Fibroblast of lung (primary cell): ENCODE results near the gene ABCF2. TPM values are rescaled to one million over a fixed set of nuclear protein-coding genes. Genes with fewer than 3 reads are reported as not detected.

ENCODE experiments used
- DNase-seq, 2 donors: peaks; one replicate each; pipeline versions ENCODE4 v3.0.0 to v3.0.0-alpha.2; 2010; ENCODE audit warnings: low read depth in 2 of 2
- H2AFZ ChIP-seq: 2 replicates; pipeline ENCODE4 v1.5.1; 2012; ENCODE audit warnings: low read length, control low read depth, inconsistent platforms
- H3K27ac ChIP-seq: 2 replicates; pipeline ENCODE4 v1.5.1; 2011; ENCODE audit warnings: low read length, control low read depth; ENCODE audit not compliant: insufficient read depth
- H3K27me3 ChIP-seq: 2 replicates; pipeline ENCODE4 v1.5.1; 2011; ENCODE audit warnings: mild to moderate bottlenecking, low read length; ENCODE audit not compliant: control insufficient read depth, insufficient read depth
- H3K36me3 ChIP-seq: 2 replicates; pipeline ENCODE4 v1.5.1; 2011; ENCODE audit warnings: low read length; ENCODE audit not compliant: control insufficient read depth, insufficient read depth
- H3K4me1 ChIP-seq: 2 replicates; pipeline ENCODE4 v1.5.1; 2011; ENCODE audit warnings: low read length; ENCODE audit not compliant: control insufficient read depth, insufficient read depth; ENCODE audit errors: extremely low read depth
- H3K4me2 ChIP-seq: 2 replicates; pipeline ENCODE4 v1.5.1; 2011; ENCODE audit warnings: low read length, control low read depth; ENCODE audit not compliant: insufficient read depth; ENCODE audit errors: extremely low read depth
- H3K4me3 ChIP-seq, 4 experiments: fragments of 200-600 bp in 1 of 4; sonication (generic) in 1 of 4; replicated peaks in 1 of 4; 2 replicates each; pipeline ENCODE4 v1.5.1; 2011 to 2016; ENCODE audit warnings: low read length in 4 of 4, low read depth in 3 of 4, mild to moderate bottlenecking in 3 of 4, control low read depth in 2 of 4, inconsistent platforms in 1 of 4, mixed read lengths in 1 of 4; ENCODE audit not compliant: insufficient read depth in 1 of 4; ENCODE audit errors: control extremely low read depth in 1 of 4
- H3K79me2 ChIP-seq: 2 replicates; pipeline ENCODE4 v1.5.1; 2012; ENCODE audit warnings: mild to moderate bottlenecking, low read length, inconsistent platforms; ENCODE audit not compliant: control insufficient read depth, insufficient read depth
- H3K9ac ChIP-seq: 2 replicates; pipeline ENCODE4 v1.5.1; 2011; ENCODE audit warnings: mild to moderate bottlenecking, low read length, control low read depth; ENCODE audit not compliant: insufficient read depth
- H3K9me3 ChIP-seq: 2 replicates; pipeline ENCODE4 v1.5.1; 2012; ENCODE audit warnings: low read depth, low read length; ENCODE audit not compliant: control insufficient read depth, insufficient read depth
- H4K20me1 ChIP-seq: 2 replicates; pipeline ENCODE4 v1.5.1; 2011; ENCODE audit warnings: low read length; ENCODE audit not compliant: control insufficient read depth, insufficient read depth; ENCODE audit errors: extremely low read depth
- CTCF ChIP-seq, 2 donors: IDR thresholded peaks in 1 of 2; conservative IDR thresholded peaks in 1 of 2; 1 replicate in 1 of 2; 2 replicates in 1 of 2; pipeline ENCODE4 v1.5.1; 2011 to 2012; ENCODE audit warnings: low read length in 2 of 2, control low read depth in 1 of 2, inconsistent platforms in 1 of 2, low read depth in 1 of 2, mild to moderate bottlenecking in 1 of 2
- EZH2 ChIP-seq: IDR thresholded peaks from 2 replicates; pipeline ENCODE4 v1.5.1; 2012; ENCODE audit warnings: low read length, control low read depth, mild to moderate bottlenecking; ENCODE audit errors: missing control alignments
- polyA plus RNA-seq, 2 donors: library from polyadenylated mRNA; depleted of rRNA in 1 of 2; stranded (reverse) in 1 of 2; unstranded in 1 of 2; fragments of >200 nt; gene quantifications; 2 replicates each; pipeline ENCODE4 v1.2.1, GENCODE V29; 2011 to 2012; ENCODE audit warnings: missing spikeins in 1 of 2
- total RNA-seq: library from RNA; depleted of rRNA; stranded (reverse); fragments of >200 nt; gene quantifications from 2 replicates; pipeline ENCODE4 v1.2.1, GENCODE V29; 2014

ABCF2 gene
- total and polyA plus RNA-seq, 2 donors (not counting 1 experiment from before 2014, with no cell fraction given), result 41.6 to 46.4 TPM

GRCh38 chr7:151206914-151207313, 20.1 kb downstream of the ABCF2 start:
- TF ChIP-seq EZH2, result no peak
- no peak for TF ChIP-seq CTCF (conservative IDR thresholded peaks at IDR 0.05 in 1 of 2, IDR thresholded peaks at IDR 0.05 in 1 of 2; ENCODE audit: low read depth in 1 of 2, low read length in 2 of 2)
- no peaks in the 10 kb centered on the region for H3K9me3 ChIP-seq
- no peak for DNase-seq
- H3K4me3 ChIP-seq, result no peak overlapping the region
- H3K27me3 ChIP-seq, result peaks cover 38% of the 10 kb centered on the region
- no peak overlapping the region for H3K27ac ChIP-seq
- no peaks in the 10 kb centered on the region for H3K79me2 ChIP-seq
- no peak overlapping the region for H2AFZ ChIP-seq
- H3K4me2 ChIP-seq, result no peak overlapping the region
- H3K4me1 ChIP-seq, result no peaks in the 10 kb centered on the region
- H3K9ac ChIP-seq, result no peak overlapping the region
- no peaks in the 10 kb centered on the region for H3K36me3 ChIP-seq
- no peaks in the 10 kb centered on the region for H4K20me1 ChIP-seq

GRCh38 chr7:151205730-151206129, 21.3 kb downstream of the ABCF2 start:
- Histone ChIP-seq H3K36me3 (no peaks in the 10 kb centered on the region), H3K4me1 (no peaks in the 10 kb centered on the region), H4K20me1 (no peaks in the 10 kb centered on the region), H3K4me3 (no peak overlapping the region), H3K79me2 (no peaks in the 10 kb centered on the region), H2AFZ (no peak overlapping the region), H3K4me2 (no peak overlapping the region), H3K27me3 (peaks cover 45% of the 10 kb centered on the region), H3K27ac (no peak overlapping the region), H3K9me3 (no peaks in the 10 kb centered on the region), H3K9ac (no peak overlapping the region)
- TF ChIP-seq EZH2 (no peak), CTCF (conservative IDR thresholded peaks at IDR 0.05 in 1 of 2, IDR thresholded peaks at IDR 0.05 in 1 of 2; ENCODE audit: low read depth in 1 of 2, low read length in 2 of 2) (no peak)
- DNase-seq, result no peak

GRCh38 chr7:151204383-151205032, 22.5 kb downstream of the ABCF2 start:
- Histone ChIP-seq H3K79me2 (no peaks in the 10 kb centered on the region), H3K4me1 (no peaks in the 10 kb centered on the region), H4K20me1 (no peaks in the 10 kb centered on the region), H3K9ac (no peak overlapping the region), H3K4me2 (no peak overlapping the region), H3K9me3 (no peaks in the 10 kb centered on the region), H3K4me3 (no peak overlapping the region), H3K36me3 (no peaks in the 10 kb centered on the region), H3K27me3 (peaks cover 49% of the 10 kb centered on the region), H3K27ac (no peak overlapping the region), H2AFZ (no peak overlapping the region)
- TF ChIP-seq EZH2 (no peak), CTCF (conservative IDR thresholded peaks at IDR 0.05 in 1 of 2, IDR thresholded peaks at IDR 0.05 in 1 of 2; ENCODE audit: low read depth in 1 of 2, low read length in 2 of 2) (no peak)
- no peak for DNase-seq
